HK-2 (cell line): ENCODE measurements around the gene ZNF326.

ENCODE experiments used
- DNase-seq: peaks from one replicate; pipeline ENCODE4 v3.0.0-alpha.2; 2018; ENCODE audit not compliant: unreplicated experiment

The ZNF326 gene

DNA sequence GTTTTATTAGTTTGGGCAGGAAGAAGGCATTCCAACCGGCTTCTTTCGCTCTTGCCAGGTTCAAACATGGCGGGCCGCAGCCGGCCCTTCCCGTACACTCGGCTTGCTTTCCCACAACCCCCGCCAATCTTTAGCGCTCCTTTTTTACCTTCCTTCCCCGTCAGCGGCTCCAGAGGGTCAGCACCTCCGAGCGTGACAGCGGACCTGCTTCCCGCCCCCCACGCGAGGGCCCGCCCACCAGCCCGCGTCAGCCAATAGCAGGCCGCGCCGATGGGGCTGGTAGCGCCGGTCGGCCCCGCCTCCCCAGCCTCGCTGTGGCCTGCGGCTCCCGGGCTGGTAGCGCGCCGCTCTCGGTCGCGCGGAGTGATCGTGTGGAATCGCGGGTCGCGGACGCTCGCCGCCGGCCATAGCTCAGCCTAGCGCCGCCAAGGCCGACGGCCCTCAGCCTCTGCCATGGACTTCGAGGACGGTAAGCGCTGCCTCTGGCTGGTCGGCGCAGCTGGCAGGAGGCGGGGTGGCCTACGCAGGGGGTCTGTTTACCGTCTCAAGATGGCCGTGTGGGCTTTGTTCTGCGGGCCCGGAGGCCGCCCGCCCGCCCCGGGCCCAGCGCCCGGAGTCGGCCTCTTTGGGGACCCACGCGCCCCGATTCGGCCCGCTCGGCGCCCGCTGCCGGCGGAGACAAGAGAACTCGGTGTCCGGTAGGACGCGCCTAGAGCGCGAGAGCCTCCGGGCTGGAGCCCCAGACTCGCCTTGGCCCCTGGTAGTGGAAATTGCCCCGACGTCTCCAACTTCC is at the start of gene ZNF326:
ZNF326 (plus strand) TSS at position 306 of the 793 bp plus-strand sequence; CDS start at position 454, 148 bp downstream.
- peak; percentile 97 for DNase-seq

GRCh38 chr1:89945852-89946476 is 48.9 kb upstream of the ZNF326 start:
- DNase-seq: no peak

DNA sequence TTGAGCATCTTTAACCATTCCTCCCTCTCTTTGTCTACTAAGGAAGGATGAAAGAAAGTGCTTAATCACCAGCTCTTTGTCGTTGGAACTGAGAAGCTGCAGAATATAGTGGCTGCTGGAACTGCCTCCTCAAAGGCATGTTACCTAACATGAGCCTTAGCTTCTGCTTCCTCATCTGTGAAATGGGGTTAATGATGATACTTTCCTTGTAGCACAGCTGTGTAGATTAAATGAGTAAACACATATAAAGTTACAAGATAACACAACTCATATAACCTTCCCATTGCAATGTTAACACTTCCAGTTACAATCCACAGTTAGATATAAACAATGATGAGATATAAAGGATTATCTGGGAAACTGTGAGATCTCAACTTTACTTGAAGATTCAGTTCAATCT is 48.4 kb upstream of the ZNF326 start:
- no peak for DNase-seq

- no peak for DNase-seq
These were observed 46.1 kb upstream of the ZNF326 start for GRCh38 chr1:89948722-89949345.

GRCh38 chr1:89949991-89950624 is 44.8 kb upstream of the ZNF326 start:
- no peak for DNase-seq

DNA sequence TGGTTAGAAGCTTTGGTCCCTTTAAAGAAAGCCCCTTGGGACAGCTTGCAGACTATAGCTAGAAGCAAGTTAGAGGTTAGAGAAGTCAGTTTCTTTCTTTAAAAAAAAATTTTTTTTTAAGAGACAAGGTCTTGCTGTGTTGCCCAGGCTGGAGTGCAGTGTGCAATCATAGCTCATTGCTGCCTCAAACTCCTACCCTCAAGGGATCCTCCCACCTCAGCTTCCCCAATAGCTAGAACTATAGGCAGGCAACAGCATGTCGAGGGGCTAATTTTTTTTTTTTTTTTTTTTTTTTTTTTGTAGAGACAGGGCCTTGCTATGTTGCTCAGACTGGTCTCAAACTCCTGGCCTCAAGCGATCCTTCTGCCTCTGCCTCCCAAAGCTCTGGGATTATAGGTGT is 44.2 kb upstream of the ZNF326 start:
- DNase-seq: no peak

GRCh38 chr1:89951766-89952604 is 42.9 kb upstream of the ZNF326 start:
- DNase-seq: no peak

DNA sequence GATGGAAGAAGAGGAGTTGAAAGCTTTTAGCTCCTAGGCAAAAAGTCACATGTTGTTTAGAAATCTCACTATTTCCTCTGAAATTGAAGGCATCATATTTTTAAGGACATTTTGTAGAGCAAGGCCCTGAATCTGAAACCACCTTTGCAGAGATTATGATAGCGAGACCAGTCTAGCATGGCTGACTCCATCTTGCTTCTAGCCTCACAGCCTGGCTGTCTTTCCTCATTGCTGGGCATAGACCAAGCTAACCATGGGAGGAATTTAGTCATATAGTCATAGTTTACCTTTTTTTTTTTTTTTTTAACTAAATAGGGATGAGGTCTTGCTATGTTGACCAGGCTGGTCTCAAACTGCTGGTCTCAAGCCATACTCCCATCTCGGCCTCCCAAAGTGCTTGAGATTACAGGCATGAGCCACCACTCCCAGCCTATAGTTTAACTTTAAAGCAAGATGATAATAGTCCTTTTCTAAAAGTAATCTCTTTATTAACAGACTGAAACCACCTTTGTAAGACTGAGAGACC is 42.2 kb upstream of the ZNF326 start:
- peak; percentile 33 for DNase-seq

- peak; percentile 85 for DNase-seq
These were observed 41.7 kb upstream of the ZNF326 start for GRCh38 chr1:89953131-89953626.

DNA sequence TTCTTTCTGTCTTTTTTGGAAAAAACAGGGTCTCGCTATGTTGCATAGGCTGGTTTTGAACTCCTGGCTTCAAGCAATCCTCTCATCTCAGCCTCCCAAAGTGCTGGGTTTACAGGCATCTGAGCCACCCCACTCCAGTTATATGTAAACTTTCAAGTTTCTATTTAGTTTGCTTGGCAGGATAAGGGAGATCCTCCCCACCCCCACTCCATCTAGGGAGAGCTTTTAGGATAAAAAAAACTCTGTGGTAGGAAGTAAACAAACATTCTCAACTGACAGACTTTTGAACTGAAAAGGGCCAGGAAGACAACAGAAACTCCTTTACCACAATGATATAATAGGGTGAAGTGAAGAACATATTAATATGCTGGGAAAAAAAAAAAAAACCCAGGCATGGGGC is 41.0 kb upstream of the ZNF326 start:
- no peak for DNase-seq

DNA sequence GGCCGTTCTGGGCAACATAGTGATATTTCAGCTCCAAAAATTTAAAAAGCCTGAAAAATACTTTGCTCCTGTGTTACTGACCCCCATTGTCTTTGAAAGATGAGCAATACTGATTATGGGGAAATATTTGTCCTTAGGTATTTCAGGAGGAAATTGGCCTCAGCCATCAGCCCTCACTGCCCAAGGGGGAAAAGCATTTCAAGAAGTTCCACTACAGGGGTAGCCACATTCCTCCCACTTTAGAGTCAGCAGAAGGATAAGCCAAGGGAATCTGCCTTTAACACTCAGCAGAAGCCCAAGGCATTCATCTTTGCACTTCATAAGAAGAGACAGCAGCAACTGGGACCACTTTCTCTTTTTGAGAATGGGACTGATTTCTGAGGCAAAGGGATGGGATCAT is 40.5 kb upstream of the ZNF326 start:
- DNase-seq: no peak

DNA sequence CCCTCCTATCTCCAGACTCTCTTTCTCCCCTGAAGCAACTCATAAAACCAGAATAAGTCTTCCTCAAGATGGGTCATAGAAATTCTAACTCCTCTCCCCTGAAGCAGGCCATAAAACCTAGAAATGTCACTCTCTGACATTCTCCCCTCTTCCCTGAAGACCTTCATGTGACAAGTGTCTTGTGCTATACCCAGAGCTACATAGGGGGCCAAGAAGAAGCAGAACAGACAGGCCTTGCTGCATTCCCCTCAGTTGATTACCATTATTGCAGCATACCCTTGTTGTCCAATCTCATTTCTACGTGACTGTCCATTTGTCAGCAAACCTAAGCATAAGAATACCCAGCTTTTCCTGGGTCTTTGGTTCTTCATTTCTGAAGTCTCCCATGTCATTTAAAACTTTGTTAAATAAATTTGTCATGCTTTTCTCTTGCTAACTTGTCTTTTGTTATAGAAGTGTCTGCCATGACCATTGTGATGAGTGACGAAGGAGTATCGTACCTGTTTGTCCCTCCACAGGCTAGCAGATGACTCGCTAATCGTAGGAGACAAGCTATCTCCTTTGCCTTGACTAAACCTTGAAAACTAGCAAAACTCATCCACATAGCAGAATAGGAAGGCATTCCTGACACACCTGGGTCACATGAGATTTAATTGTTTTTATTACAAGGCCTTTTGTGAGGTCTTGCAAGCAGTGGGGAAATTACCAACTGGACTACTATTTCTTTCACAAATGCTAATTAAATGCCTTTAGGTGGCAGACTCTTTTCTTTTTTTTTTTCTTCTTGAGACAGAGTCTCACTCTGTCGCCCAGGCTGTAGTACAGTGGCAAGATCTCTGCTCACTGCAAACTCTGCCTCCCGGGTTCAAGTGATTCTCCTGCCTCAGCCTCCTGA is 39.4 kb upstream of the ZNF326 start:
- DNase-seq: no peak

GRCh38 chr1:89957107-89957506 is 37.8 kb upstream of the ZNF326 start:
- no peak for DNase-seq

GRCh38 chr1:89958851-89959654 is 35.9 kb upstream of the ZNF326 start:
- DNase-seq: no peak

DNA sequence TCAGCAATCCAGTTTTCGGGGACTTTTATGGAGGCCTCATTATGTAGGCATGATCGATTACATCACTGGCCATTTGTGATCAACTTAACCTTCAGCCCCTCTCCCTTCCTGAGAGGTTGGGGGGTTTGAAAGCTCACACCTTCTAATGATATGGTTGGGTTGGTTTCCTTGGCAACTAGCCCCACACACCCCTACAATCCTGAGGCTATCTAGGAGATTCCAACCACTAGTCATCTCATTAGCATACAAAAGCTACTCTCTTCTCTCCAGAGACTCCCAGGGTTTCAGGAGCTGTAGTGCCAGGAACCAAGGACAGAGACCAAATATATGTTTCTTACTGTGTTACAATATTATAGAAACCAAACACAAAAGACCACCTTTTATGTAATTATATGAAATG is 35.2 kb upstream of the ZNF326 start:
- no peak for DNase-seq

- no peak for DNase-seq
These were observed 32.7 kb upstream of the ZNF326 start for GRCh38 chr1:89962024-89962741.

DNA sequence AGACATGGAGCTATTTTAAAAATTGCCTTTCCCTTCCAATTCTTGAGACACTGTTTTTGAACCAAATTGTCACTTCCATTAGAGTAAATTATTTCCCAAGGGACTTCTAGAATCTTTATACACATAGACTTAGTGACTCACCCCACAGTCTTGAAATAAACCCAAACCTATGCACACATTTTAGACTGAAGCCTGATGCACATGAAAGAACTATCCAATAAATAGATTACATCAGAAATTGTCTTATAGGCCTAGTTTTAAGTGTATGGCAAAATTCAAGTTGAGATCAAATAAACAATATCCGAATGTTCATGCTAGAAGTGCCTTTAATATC is 32.2 kb upstream of the ZNF326 start:
- no peak for DNase-seq

DNA sequence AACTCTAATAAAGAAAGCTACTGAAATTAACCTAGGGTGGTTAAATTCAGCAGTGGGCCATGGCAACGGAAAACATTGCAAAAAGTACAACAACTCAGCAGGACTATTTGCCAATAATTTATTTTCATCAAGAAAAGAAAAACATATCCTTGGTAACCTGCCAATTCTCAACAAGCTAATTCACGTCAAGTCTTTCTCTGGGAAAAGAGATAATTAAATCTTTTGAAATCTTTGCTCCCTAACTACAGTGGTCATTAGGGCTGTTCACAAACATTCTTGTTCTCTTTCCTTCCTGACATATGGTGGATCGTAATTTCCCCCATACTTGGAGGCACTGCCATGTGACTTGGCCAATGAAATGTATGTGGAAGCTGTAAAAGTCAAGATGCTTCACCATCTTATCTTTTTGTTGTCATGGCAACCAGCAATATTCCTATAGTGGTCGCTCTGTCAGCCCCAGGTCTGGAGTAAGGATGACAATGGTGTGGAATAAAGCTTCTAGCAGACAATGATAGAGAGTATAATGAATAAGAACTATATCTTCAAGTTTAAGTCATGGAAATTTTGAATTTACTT is 29.6 kb upstream of the ZNF326 start:
- DNase-seq: no peak
